ENCODE data around the gene MCEMP1.

GRCh38 chr19:7720351-7720750, 43.5 kb downstream of the MCEMP1 start:
- no peak for TF ChIP-seq TEAD4 (IDR thresholded peaks at IDR 0.05)
- no peak for TF ChIP-seq REST (IDR thresholded peaks at IDR 0.05; ENCODE audit: low read depth)
